HepG2 (cell line): ENCODE data around the gene FCAR. TPM values are rescaled to one million over a fixed set of nuclear protein-coding genes. Genes with fewer than 3 reads are reported as not detected.

Experiments
- ATAC-seq: fragments of 200-7000 bp; cut with Tn5 transposase; 3 replicates; pipeline ENCODE4 v1.9.1; 2020; ENCODE audit warnings: mild to moderate bottlenecking, moderate library complexity
- BruUV-seq: library from RNA; stranded (reverse); fragments of 400-500 nt; replicated peaks from 2 replicates; lab custom pipeline; 2021; lab: Mats Ljungman, UMichigan
- CTCF ChIA-PET: fragments of 300-600 bp; formaldehyde crosslinking; extraction: SDS; loops from one replicate; lab custom pipeline; 2021; ENCODE audit warnings: low total read pairs, inconsistent platforms, low intra/inter-chr PET ratio; lab: Yijun Ruan, JAX
- POLR2A ChIA-PET: fragments of 350-600 bp; sonication (Branson Sonifier 250); formaldehyde crosslinking; loops from one replicate; lab custom pipeline; 2020; ENCODE audit warnings: antibody characterized with exemption, inconsistent platforms; lab: Yijun Ruan, JAX
- DNase-seq: peaks from one replicate; pipeline ENCODE4 v3.0.0-alpha.2; 2015; ENCODE audit warnings: low spot score
- FAIRE-seq: peaks from 3 replicates; lab custom pipeline; 2011; peaks lifted over from hg19 to GRCh38; lab: Jason Lieb, UNC
- H2AFZ ChIP-seq: one replicate; pipeline ENCODE4 v1.6.1; 2011; ENCODE audit warnings: low read length, inconsistent platforms
- H3K27ac ChIP-seq: fragments of 300-600 bp; 3 replicates; pipeline ENCODE4 v1.8.0; 2011; ENCODE audit warnings: mixed run types, mild to moderate bottlenecking, mixed read lengths, low read length, inconsistent platforms; ENCODE audit not compliant: insufficient read depth; ENCODE audit errors: extremely low read length
- H3K27me3 ChIP-seq, 2 experiments: fragments of 200-600 bp in 1 of 2; 2 replicates in 1 of 2; 3 replicates in 1 of 2; pipeline versions ENCODE4 v1.6.0 to v1.8.0; 2011; ENCODE audit warnings: low read length in 2 of 2, mild to moderate bottlenecking in 2 of 2, moderate library complexity in 2 of 2, inconsistent platforms in 1 of 2; ENCODE audit not compliant: insufficient read depth in 2 of 2, control insufficient read depth in 1 of 2
- H3K36me3 ChIP-seq, 2 experiments: fragments of 200-600 bp in 1 of 2; replicated peaks in 1 of 2; 2 replicates in 1 of 2; 3 replicates in 1 of 2; pipeline versions ENCODE4 v1.5.1 to v1.8.0; 2011; ENCODE audit warnings: low read length in 2 of 2, inconsistent platforms in 1 of 2; ENCODE audit not compliant: insufficient read depth in 2 of 2, control insufficient read depth in 1 of 2
- H3K4me1 ChIP-seq: 2 replicates; pipeline ENCODE4 v1.5.1; 2012; ENCODE audit warnings: low read length, inconsistent platforms; ENCODE audit not compliant: insufficient read depth
- H3K4me2 ChIP-seq: 2 replicates; pipeline ENCODE4 v1.6.0; 2011; ENCODE audit warnings: low read depth, low read length, inconsistent platforms
- H3K4me3 ChIP-seq, 3 experiments: fragments of 200-600 bp in 1 of 3; sonication (generic), shearing (Covaris generic) in 1 of 3; replicated peaks in 1 of 3; 2 replicates each; pipeline ENCODE4 v1.5.1; 2011 to 2016; ENCODE audit warnings: low read length in 3 of 3, inconsistent platforms in 2 of 3, low read depth in 2 of 3, mild to moderate bottlenecking in 2 of 3, control low read depth in 1 of 3, mixed read lengths in 1 of 3; ENCODE audit not compliant: insufficient read depth in 1 of 3
- H3K79me2 ChIP-seq: one replicate; pipeline ENCODE4 v1.6.1; 2011; ENCODE audit warnings: low read length, inconsistent platforms; ENCODE audit not compliant: insufficient read depth
- H3K9ac ChIP-seq: 2 replicates; pipeline ENCODE4 v1.6.0; 2011; ENCODE audit warnings: mild to moderate bottlenecking, low read depth, low read length, inconsistent platforms; ENCODE audit not compliant: insufficient read depth
- H3K9me3 ChIP-seq: 2 replicates; pipeline ENCODE4 v1.5.1; 2012; ENCODE audit warnings: mild to moderate bottlenecking, low read length
- H4K20me1 ChIP-seq: 2 replicates; pipeline ENCODE4 v1.6.0; 2011; ENCODE audit warnings: inconsistent platforms, mild to moderate bottlenecking, low read length, moderate library complexity; ENCODE audit not compliant: insufficient read depth
- KAT7 ChIP-seq: IDR thresholded peaks from 2 replicates; pipeline ENCODE4 v1.6.1; 2018; ENCODE audit warnings: borderline replicate concordance, missing compliant biosample characterization
- SRSF1 ChIP-seq: fragments of 200-400 bp; formaldehyde crosslinking; optimal IDR thresholded peaks from 2 replicates; pipeline ENCODE3; 2017; ENCODE audit warnings: mild to moderate bottlenecking, low read depth, low read length, moderate library complexity
- TCF7L2 ChIP-seq: IDR thresholded peaks from 2 replicates; pipeline ENCODE4 v1.6.1; 2011; ENCODE audit warnings: mild to moderate bottlenecking, low read depth, low read length, moderate library complexity
- ZBTB21 ChIP-seq: sonication (generic); formaldehyde crosslinking; IDR thresholded peaks from 2 replicates; pipeline ENCODE4 v1.4.0; 2020; ENCODE audit warnings: missing genetic modification reagents
- ZNF335 ChIP-seq: sonication (generic); formaldehyde crosslinking; IDR thresholded peaks from 2 replicates; pipeline ENCODE4 v1.4.0; 2020; ENCODE audit warnings: missing genetic modification reagents
- ZNF747 ChIP-seq: sonication (generic); formaldehyde crosslinking; IDR thresholded peaks from 2 replicates; pipeline ENCODE4 v1.8.1; 2023; ENCODE audit warnings: missing genetic modification reagents, mild to moderate bottlenecking, borderline replicate concordance
- ZNF75D ChIP-seq: sonication (generic); formaldehyde crosslinking; IDR thresholded peaks from 2 replicates; pipeline ENCODE4 v1.8.1; 2023; ENCODE audit warnings: missing genetic modification reagents, mild to moderate bottlenecking, borderline replicate concordance
- ZNF780A ChIP-seq: sonication (generic); formaldehyde crosslinking; IDR thresholded peaks from 2 replicates; pipeline ENCODE4 v1.8.0; 2022; ENCODE audit warnings: mild to moderate bottlenecking, missing genetic modification reagents, moderate library complexity
- ZSCAN21 ChIP-seq: sonication (generic); formaldehyde crosslinking; IDR thresholded peaks from 2 replicates; pipeline ENCODE4 v1.8.0; 2022; ENCODE audit warnings: mild to moderate bottlenecking, missing genetic modification reagents, moderate library complexity, borderline replicate concordance
- WGBS: methylation state at CpG from one replicate; pipeline ENCODE4 v1.1.6; 2017; ENCODE audit warnings: low lambda C conversion rate; 5-methylcytosine and 5-hydroxymethylcytosine counted together
- in situ Hi-C: cut with HindIII; loops from 2 replicates; pipeline ENCODE4 v1.10.0; 2017; ENCODE audit warnings: low pct_unique_long_range_greater_than_20kb; ENCODE audit not compliant: extremely low pct_ligation_motif_present
- intact Hi-C: fragments of 100-400 bp; cut with micrococcal nuclease; formaldehyde crosslinking; loops from one replicate; pipeline ENCODE4 v1.10.0; 2022; ENCODE audit not compliant: unreplicated experiment
- polyA plus RNA-seq, 8 experiments: library from polyadenylated mRNA; depleted of rRNA in 3 of 8; stranded (reverse) in 7 of 8; unstranded in 1 of 8; fragments of >200 nt; fragmentation: Illumina TruSeq in 4 of 8; extraction: Trizol in 4 of 8; gene quantifications; 2 replicates each; pipeline versions ENCODE4 v1.2.1 to v1.2.3, GENCODE V29; 2011 to 2016; ENCODE audit warnings: low read depth in 4 of 8, missing spikeins in 1 of 8, mixed read lengths in 1 of 8; ENCODE audit not compliant: insufficient read depth in 1 of 8
- total RNA-seq, 5 experiments: library from RNA; depleted of rRNA; stranded (reverse); fragments of >200 nt; fragmentation: Illumina TruSeq; extraction: Trizol; gene quantifications; 2 replicates each; pipeline ENCODE4 v1.2.3, GENCODE V29; 2016; ENCODE audit warnings: low read depth in 1 of 5
- TF ChIP-seq, protein P1 (sequence below): fragments of 450-650 bp; IDR thresholded peaks from 2 replicates; pipeline ENCODE4 v1.6.1; 2017
- TF ChIP-seq, protein P2 (sequence below): sonication (generic); formaldehyde crosslinking; IDR thresholded peaks from 2 replicates; pipeline ENCODE4 v1.8.0; 2022; ENCODE audit warnings: mild to moderate bottlenecking, missing genetic modification reagents

Gene FCAR
- total and polyA plus RNA-seq, 2 of the 13 experiments (the other 11 are each of a cell fraction or from before 2014, with no cell fraction given): not detected

DNA sequence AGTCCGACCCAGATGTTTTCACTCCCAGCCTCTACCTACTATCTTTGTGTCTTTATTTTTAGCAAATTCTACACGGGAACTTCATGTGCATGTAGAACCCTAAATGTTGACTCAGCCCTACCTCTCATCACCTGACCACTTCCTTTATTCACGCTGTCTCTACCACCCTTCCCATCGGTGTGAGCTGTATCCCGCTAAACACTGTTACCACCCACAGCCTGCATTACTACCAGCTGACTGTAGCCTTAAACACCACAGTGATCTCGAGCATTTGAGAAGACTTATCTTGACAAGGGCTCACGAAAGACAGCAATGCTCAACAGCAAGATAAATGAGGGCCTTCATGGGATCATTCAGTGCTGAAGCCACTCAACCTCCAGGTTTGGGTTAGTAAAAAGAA, 47.0 kb downstream of the FCAR start:
- in situ Hi-C loops (no loop called here), intact Hi-C loops (no loop called here)
- Histone ChIP-seq H2AFZ (no peak overlapping the region), H4K20me1 (no peaks in the 10 kb centered on the region), H3K27me3 (peaks cover 1 to 4% of the 10 kb centered on the region in 2 experiments; a peak in 2 of 5 replicates), H3K4me1 (no peaks in the 10 kb centered on the region), H3K4me3 (no peak overlapping the region), H3K79me2 (no peaks in the 10 kb centered on the region), H3K9me3 (no peaks in the 10 kb centered on the region), H3K36me3 (no peaks in the 10 kb centered on the region), H3K4me2 (no peak overlapping the region), H3K9ac (no peak overlapping the region), H3K27ac (no peak overlapping the region)
- ATAC-seq (no peak), FAIRE-seq (no peak), DNase-seq (no peak)
- TF ChIP-seq ZSCAN21 (CRISPR knock-in tag) (no peak), SRSF1 (no peak), TCF7L2 (no peak), ZNF780A (CRISPR knock-in tag) (no peak), ZNF747 (CRISPR knock-in tag) (no peak), ZBTB21 (CRISPR knock-in tag) (no peak), ZNF335 (no peak)
- TF ChIP-seq, protein P1, sequence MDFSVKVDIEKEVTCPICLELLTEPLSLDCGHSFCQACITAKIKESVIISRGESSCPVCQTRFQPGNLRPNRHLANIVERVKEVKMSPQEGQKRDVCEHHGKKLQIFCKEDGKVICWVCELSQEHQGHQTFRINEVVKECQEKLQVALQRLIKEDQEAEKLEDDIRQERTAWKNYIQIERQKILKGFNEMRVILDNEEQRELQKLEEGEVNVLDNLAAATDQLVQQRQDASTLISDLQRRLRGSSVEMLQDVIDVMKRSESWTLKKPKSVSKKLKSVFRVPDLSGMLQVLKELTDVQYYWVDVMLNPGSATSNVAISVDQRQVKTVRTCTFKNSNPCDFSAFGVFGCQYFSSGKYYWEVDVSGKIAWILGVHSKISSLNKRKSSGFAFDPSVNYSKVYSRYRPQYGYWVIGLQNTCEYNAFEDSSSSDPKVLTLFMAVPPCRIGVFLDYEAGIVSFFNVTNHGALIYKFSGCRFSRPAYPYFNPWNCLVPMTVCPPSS: no peak
- POLR2A ChIA-PET: no interaction called here
- CTCF ChIA-PET: no interaction called here
- BruUV-seq: no TSS peak
- WGBS: 23% methylated on average over 7 of the region's 7 CpGs

DNA sequence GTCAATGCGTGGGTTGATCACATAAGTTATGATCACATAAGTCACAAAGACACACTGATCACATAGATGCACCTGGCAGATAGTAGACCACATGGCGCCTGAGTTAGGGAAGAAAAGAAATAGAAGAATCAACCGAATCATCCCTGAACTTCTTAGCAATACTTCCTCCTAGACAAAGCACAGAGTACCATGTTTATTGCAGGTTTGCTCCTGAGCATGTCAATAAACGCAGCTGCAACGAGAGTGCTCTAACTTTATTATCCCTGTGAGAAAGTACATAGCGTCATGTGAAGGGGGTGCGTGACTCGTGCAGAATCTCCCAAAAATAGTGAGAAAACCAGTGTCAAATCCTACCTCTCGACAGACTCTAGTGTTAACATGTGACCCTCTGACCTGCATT, 49.2 kb downstream of the FCAR start:
- Histone ChIP-seq H3K79me2 (no peaks in the 10 kb centered on the region), H3K27me3 (peaks cover 1 to 4% of the 10 kb centered on the region in 2 experiments; a peak in 2 of 5 replicates), H3K4me2 (no peak overlapping the region), H3K9ac (no peak overlapping the region), H3K4me1 (no peaks in the 10 kb centered on the region), H3K4me3 (no peak overlapping the region), H2AFZ (no peak overlapping the region), H3K27ac (no peak overlapping the region), H3K36me3 (no peaks in the 10 kb centered on the region), H3K9me3 (peaks cover 10% of the 10 kb centered on the region), H4K20me1 (no peaks in the 10 kb centered on the region)
- FAIRE-seq (no peak), ATAC-seq (no peak), DNase-seq (no peak)
- BruUV-seq: no TSS peak
- TF ChIP-seq, protein P2, sequence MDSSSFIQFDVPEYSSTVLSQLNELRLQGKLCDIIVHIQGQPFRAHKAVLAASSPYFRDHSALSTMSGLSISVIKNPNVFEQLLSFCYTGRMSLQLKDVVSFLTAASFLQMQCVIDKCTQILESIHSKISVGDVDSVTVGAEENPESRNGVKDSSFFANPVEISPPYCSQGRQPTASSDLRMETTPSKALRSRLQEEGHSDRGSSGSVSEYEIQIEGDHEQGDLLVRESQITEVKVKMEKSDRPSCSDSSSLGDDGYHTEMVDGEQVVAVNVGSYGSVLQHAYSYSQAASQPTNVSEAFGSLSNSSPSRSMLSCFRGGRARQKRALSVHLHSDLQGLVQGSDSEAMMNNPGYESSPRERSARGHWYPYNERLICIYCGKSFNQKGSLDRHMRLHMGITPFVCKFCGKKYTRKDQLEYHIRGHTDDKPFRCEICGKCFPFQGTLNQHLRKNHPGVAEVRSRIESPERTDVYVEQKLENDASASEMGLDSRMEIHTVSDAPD (CRISPR knock-in tag): no peak
- TF ChIP-seq KAT7 (CRISPR knock-in tag) (no peak), ZNF75D (CRISPR knock-in tag) (no peak)
- 29% methylated on average over 9 of the region's 9 CpGs for WGBS
- in situ Hi-C loops (no loop called here), intact Hi-C loops (no loop called here)
- ChIA-PET CTCF (no interaction called here), POLR2A (no interaction called here)
